Heart left ventricle (tissue), 16 donors: ENCODE data around the gene PIGP. TPM values are rescaled to one million over a fixed set of nuclear protein-coding genes. Genes with fewer than 3 reads are reported as not detected.

ENCODE experiments used
- ATAC-seq, 4 donors: fragments of 200-7000 bp; cut with Tn5 transposase; one replicate each; pipeline ENCODE4 v1.9.1; 2020 to 2022; ENCODE audit warnings: moderate library complexity in 4 of 4, mild to moderate bottlenecking in 3 of 4, moderate number of reproducible peaks in 1 of 4
- DNase-seq, 5 donors: peaks; one replicate each; pipeline ENCODE4 v3.0.0-alpha.2; 2020
- H3K27ac ChIP-seq, 12 donors: fragments of 200-600 bp; sonication (generic) in 4 of 12; one replicate each; pipeline versions ENCODE4 v1.5.0 to v1.8.0; 2016 to 2022; ENCODE audit warnings: mild to moderate bottlenecking in 2 of 12
- H3K27me3 ChIP-seq, 9 donors: fragments of 200-600 bp; sonication (generic) in 2 of 9; one replicate each; pipeline versions ENCODE4 v1.5.1 to v1.8.0; 2016 to 2022; ENCODE audit warnings: mild to moderate bottlenecking in 3 of 9
- H3K36me3 ChIP-seq, 9 donors: fragments of 200-600 bp; sonication (generic) in 2 of 9; one replicate each; pipeline versions ENCODE4 v1.5.0 to v1.8.0; 2018 to 2022; ENCODE audit warnings: mild to moderate bottlenecking in 2 of 9
- H3K4me1 ChIP-seq, 12 donors: fragments of 200-600 bp; sonication (generic) in 4 of 12; one replicate each; pipeline versions ENCODE4 v1.5.0 to v1.8.0; 2016 to 2022; ENCODE audit warnings: mild to moderate bottlenecking in 3 of 12
- H3K4me3 ChIP-seq, 12 donors: fragments of 200-600 bp; sonication (generic) in 4 of 12; one replicate each; pipeline versions ENCODE4 v1.5.0 to v1.8.0; 2017 to 2022; ENCODE audit warnings: mild to moderate bottlenecking in 9 of 12, moderate library complexity in 4 of 12
- H3K9me3 ChIP-seq, 12 donors: fragments of 200-600 bp; sonication (generic) in 4 of 12; one replicate each; pipeline versions ENCODE4 v1.5.0 to v1.8.0; 2016 to 2022; ENCODE audit warnings: mild to moderate bottlenecking in 1 of 12
- POLR2A ChIP-seq, 2 donors: fragments of 450-650 bp; IDR thresholded peaks; one replicate each; pipeline ENCODE4 v1.6.1; 2017; ENCODE audit warnings: antibody characterized with exemption in 2 of 2, mild to moderate bottlenecking in 2 of 2, moderate library complexity in 2 of 2
- WGBS, 4 donors: extraction: QIAGEN DNeasy Blood & Tissue Kit in 2 of 4; methylation state at CpG; one replicate each; pipeline versions ENCODE4 v1.1.5 to v1.1.7; 2013 to 2018; 5-methylcytosine and 5-hydroxymethylcytosine counted together
- intact Hi-C, 10 donors: fragments of 100-400 bp; cut with DNase I; formaldehyde crosslinking; loops; one replicate each; pipeline versions ENCODE4 v1.11.1 to v1.14.2; 2022
- polyA plus RNA-seq, 2 donors: library from polyadenylated mRNA; stranded (reverse); fragments of 200-250 nt; gene quantifications; one replicate each; pipeline ENCODE4 v1.2.3, GENCODE V29; 2013
- total RNA-seq, 9 donors: library from RNA; depleted of rRNA in 2 of 9; stranded (reverse); fragments of >200 nt in 2 of 9; fragmentation: NEBNext Ultra II Directional in 3 of 9; extraction: Animal tissue kit (Norgen Biotek cat#: 25700) in 3 of 9; gene quantifications; one replicate each; pipeline versions ENCODE4 v1.1.0 to v1.2.4, GENCODE V29; 2016 to 2023
- TF ChIP-seq, protein P1 (sequence below), 12 donors: fragments of 200-600 bp; sonication (generic) in 4 of 12; IDR thresholded peaks; one replicate each; pipeline versions ENCODE4 v1.5.0 to v1.8.0; 2018 to 2022; ENCODE audit warnings: antibody characterized with exemption in 12 of 12, mild to moderate bottlenecking in 5 of 12
- donor health status: ischemic (EF 13 %, LVEDD 7.1; RV severe dilation, severe dysfunction).
- donor health status: healthy with polysubstance abuse.
- donor health status: DM: no; HTN: yes; CAD: no.
- donor health status: DM: no; HTN: no; CAD: no.
- donor health status: ischemic (EF 25% LVEDD 6.9; RV normal size, moderate dysfunction).
- donor health status: ischemic (EF 25% LVEDD 5.7; RV mildly dilated, moderate dysfunction).
- donor health status: healthy.
- donor health status: DM: yes; HTN: yes; CAD: no.
- donor health status: ischemic (EF 35%, LVEDD 5.7; RV mildly dilated, moderate dysfunction).
- donor health status: nonischemic (EF 11% LVEDD 7.7; RV severe dilation, severe dysfunction).
- donor health status: DM: yes; HTN: yes; CAD: no.
- donor health status: PGD.
- donor health status: ischemic (EF 29% LVEDD 5.4; RV normal size, mild dysfunction).
- donor health status: nonischemic (EF 23%, LVEDD 6.1; RV moderate dilation, normal function).

PIGP gene
- total and polyA plus RNA-seq, 11 donors = 30.7 to 44.9 (median 37.1) TPM

DNA sequence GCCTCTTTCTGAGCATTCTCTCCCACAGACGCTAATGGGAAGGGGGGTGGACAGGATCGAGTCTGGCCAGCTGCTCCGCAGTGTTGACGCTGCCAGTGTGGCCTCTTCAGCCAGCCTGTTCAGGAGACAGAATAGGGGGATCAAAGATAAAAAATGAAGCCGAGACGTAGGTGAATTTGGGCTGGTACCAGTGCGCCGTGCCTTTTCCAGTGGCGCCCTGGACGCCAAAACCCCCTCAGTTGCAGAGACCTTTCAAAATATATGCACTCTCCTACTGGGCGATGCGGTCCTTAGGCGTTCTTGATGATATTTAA lies 1.3 kb upstream of the PIGP start:
- peak in 1 of 5 donors; percentile 43 for DNase-seq
- H3K36me3 ChIP-seq = peaks cover 0 to 9% (median 4%) of the 10 kb centered on the region in 9 donors

DNA sequence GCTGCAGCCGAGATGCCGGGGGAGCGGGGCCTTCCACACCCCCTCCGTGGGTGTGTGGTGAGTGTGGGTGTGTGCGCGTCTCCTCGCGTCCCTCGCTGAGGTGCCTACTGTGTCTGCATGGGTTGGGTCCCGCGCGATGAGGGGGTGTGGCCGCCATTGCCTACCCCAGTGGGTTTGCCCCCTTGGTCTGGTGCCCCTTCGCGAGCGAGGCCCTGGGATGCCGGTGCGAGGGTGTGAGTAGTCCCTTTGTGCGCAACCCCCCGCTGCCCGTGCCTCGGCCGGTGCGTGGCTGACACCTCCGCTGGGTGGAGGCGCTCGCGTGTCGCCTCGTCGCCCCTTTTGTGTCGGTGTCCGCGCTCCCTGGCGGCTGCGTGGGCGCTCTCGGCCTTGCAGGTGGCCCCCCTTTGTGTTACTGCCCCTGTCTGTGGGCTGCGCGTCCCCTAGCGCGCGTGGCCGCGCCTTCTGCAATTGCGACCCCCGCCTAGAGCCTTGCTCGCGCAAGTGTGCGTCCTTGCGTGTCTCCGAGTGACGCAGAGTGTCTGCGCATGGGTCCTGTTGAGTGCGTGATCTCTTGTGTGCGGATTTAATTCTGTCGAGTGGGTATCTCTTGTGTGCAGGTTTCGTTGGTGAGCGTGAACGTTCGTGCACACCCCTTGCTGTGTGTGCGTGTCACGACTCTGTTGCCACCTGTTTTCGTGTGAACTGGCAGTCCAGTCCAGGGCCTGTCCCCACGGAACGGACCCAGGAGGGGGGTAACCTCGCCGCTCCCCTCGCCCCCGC lies 736 bp upstream of the PIGP start:
- Histone ChIP-seq H3K27ac (peak overlapping the region; percentile 92 to 100 (median 99)), H3K4me1 (peaks cover 0 to 31% (median 18%) of the 10 kb centered on the region in 12 donors), H3K27me3 (no peaks in the 10 kb centered on the region), H3K4me3 (peak overlapping the region; percentile 67 to 96 (median 80)), H3K9me3 (peaks cover 0 to 12% (median 0%) of the 10 kb centered on the region in 12 donors), H3K36me3 (peaks cover 0 to 14% (median 7%) of the 10 kb centered on the region in 9 donors)
- DNase-seq = peak; percentile 47 to 81 (median 67)
- WGBS, 4 donors = 0 to 1% (median 0%) methylated on average over 34 to 70 of the region's 70 CpGs
- peak; percentile 8 to 57 (median 25) for ATAC-seq
- intact Hi-C loops = loop anchor here in 5 of 10 donors (2.0 to 10.0 kb wide), 4 partner anchors 79 to 195 kb away; no protein-coding TSS in a partner anchor
- TF ChIP-seq, protein P1, sequence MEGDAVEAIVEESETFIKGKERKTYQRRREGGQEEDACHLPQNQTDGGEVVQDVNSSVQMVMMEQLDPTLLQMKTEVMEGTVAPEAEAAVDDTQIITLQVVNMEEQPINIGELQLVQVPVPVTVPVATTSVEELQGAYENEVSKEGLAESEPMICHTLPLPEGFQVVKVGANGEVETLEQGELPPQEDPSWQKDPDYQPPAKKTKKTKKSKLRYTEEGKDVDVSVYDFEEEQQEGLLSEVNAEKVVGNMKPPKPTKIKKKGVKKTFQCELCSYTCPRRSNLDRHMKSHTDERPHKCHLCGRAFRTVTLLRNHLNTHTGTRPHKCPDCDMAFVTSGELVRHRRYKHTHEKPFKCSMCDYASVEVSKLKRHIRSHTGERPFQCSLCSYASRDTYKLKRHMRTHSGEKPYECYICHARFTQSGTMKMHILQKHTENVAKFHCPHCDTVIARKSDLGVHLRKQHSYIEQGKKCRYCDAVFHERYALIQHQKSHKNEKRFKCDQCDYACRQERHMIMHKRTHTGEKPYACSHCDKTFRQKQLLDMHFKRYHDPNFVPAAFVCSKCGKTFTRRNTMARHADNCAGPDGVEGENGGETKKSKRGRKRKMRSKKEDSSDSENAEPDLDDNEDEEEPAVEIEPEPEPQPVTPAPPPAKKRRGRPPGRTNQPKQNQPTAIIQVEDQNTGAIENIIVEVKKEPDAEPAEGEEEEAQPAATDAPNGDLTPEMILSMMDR (IDR thresholded peaks at IDR 0.05) = peak in 3 of 12 donors; percentile 14 to 28 (median 15)
- TF ChIP-seq POLR2A (IDR thresholded peaks at IDR 0.05) = no peak

More for the DNA sequence above, 1.3 kb upstream of the PIGP start:
- WGBS, 4 donors = 3 to 7% (median 6%) methylated on average over 13 of the region's 13 CpGs
- intact Hi-C loops = loop anchor here in 4 of 10 donors (5.0 to 10.0 kb wide), 3 partner anchors 79 to 87 kb away; no protein-coding TSS in a partner anchor
- H3K4me1 ChIP-seq = peaks cover 0 to 31% (median 18%) of the 10 kb centered on the region in 12 donors
- peak overlapping the region in 11 of 12 donors; percentile 92 to 100 (median 99) for H3K27ac ChIP-seq
- H3K4me3 ChIP-seq = peak overlapping the region; percentile 67 to 96 (median 80)
- TF ChIP-seq, protein P1 (IDR thresholded peaks at IDR 0.05) = no peak
- no peak for TF ChIP-seq POLR2A (IDR thresholded peaks at IDR 0.05)
- H3K27me3 ChIP-seq = no peaks in the 10 kb centered on the region
- peaks cover 0 to 13% (median 0%) of the 10 kb centered on the region in 12 donors for H3K9me3 ChIP-seq
- peak; percentile 2 to 15 (median 2) for ATAC-seq

DNA sequence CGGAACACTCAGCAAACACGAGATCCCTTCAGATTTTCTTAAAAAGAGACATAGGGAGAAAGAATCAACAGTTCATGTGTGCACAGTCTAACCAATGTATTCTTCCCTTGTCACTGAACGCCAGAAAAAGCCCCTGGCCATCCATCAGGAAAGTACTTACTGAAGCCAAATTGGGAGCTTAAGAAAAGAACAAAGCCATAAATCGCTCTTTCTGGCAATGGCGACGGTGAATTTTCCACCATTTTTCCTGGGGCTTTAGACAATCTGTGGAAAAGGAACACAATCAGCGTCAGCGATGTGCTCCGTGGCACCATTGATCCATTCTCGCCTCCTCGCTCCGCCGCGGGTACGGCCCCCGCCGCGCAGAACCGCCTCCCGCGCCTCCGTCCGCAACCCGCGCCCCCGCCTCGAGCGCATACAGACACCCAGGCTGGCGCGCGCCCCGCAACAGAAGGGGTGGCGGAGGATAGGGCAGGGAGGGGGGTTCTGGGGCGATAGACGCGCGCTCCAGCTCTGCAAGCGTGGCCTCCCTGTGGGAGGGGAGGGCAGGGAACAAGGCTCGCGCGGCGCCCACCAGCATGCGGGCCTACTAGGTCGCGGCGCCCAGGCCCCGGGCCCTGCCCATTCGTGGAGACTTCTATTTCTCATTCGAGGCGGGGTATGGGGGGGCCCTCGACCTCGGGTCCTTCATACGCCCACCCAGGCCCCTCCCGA lies 440 bp downstream of the PIGP start:
- 0 to 2% (median 1%) methylated on average over 33 to 54 of the region's 54 CpGs for WGBS, 4 donors
- Histone ChIP-seq H3K36me3 (peaks cover 0 to 25% (median 17%) of the 10 kb centered on the region in 9 donors), H3K4me1 (peaks cover 0 to 31% (median 18%) of the 10 kb centered on the region in 12 donors), H3K27me3 (no peaks in the 10 kb centered on the region), H3K27ac (peak overlapping the region; percentile 92 to 100 (median 99)), H3K4me3 (peak overlapping the region; percentile 67 to 96 (median 80)), H3K9me3 (peaks cover 0 to 10% (median 0%) of the 10 kb centered on the region in 12 donors)
- DNase-seq (peak in 4 of 5 donors; percentile 81 to 93 (median 84)), ATAC-seq (peak; percentile 56 to 84 (median 70))
- intact Hi-C loops = loop anchor here in 6 of 10 donors (1.0 to 10.0 kb wide), 5 partner anchors 78 to 196 kb away; no protein-coding TSS in a partner anchor
- TF ChIP-seq, protein P1 (IDR thresholded peaks at IDR 0.05) = no peak
- no peak for TF ChIP-seq POLR2A (IDR thresholded peaks at IDR 0.05)
